22Rv1 (cell line): ENCODE results near the gene TICAM1.
"Not testable (repeated sequence)": the region's sequence is repeated elsewhere in the genome, so short reads cannot be mapped to it uniquely, and the experiment has no call there.

Source experiments
- H3K27ac ChIP-seq: fragments of 450-650 bp; 2 replicates; pipeline ENCODE4 v1.5.1; 2017
- CTCF ChIP-seq: fragments of 450-650 bp; IDR thresholded peaks from 2 replicates; pipeline ENCODE4 v1.5.1; 2017; ENCODE audit warnings: mild to moderate bottlenecking
- ZFX ChIP-seq: fragments of 450-650 bp; IDR thresholded peaks from 2 replicates; pipeline ENCODE4 v1.6.1; 2017; ENCODE audit warnings: antibody characterized with exemption, borderline replicate concordance

Gene TICAM1

GRCh38 chr19:4839192-4839591 is 7.7 kb upstream of the TICAM1 start:
- TF ChIP-seq ZFX (no peak), CTCF (no peak)
- no peak overlapping the region for H3K27ac ChIP-seq

- TF ChIP-seq ZFX (no peak), CTCF (no peak)
- no peak overlapping the region for H3K27ac ChIP-seq
Observed at GRCh38 chr19:4832776-4833175, 1.3 kb upstream of the TICAM1 start.

GRCh38 chr19:4831979-4832340 is 448 bp upstream of the TICAM1 start:
- H3K27ac ChIP-seq: peak overlapping the region; percentile 63

DNA sequence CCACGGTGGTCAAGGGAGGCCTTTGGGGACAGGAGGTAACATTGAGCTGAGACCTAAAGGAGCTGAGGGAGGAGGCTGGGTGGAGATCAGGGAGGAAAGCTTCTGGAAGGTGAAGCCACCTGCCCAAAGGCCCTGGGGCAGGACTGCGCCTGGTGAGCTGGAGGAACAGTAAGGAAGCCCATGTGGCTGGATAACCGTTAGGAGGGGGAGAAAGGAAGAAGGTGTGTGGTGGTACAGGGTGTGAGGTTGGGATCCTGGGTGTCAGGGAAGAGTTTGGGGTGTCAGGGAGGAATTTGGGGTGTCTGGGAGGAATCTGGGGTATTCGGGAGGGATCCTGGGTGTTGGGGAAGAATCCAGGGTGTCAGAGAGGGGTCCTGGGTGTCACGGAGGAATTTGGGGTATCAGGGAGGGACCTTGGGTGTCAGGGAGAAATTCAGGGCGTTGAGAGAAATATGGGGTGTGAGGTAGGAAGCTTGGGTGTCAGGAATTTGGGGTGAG is 695 bp downstream of the TICAM1 start:
- no peak for TF ChIP-seq ZFX
- TF ChIP-seq CTCF: no peak
- H3K27ac ChIP-seq: peak overlapping the region; percentile 63

DNA sequence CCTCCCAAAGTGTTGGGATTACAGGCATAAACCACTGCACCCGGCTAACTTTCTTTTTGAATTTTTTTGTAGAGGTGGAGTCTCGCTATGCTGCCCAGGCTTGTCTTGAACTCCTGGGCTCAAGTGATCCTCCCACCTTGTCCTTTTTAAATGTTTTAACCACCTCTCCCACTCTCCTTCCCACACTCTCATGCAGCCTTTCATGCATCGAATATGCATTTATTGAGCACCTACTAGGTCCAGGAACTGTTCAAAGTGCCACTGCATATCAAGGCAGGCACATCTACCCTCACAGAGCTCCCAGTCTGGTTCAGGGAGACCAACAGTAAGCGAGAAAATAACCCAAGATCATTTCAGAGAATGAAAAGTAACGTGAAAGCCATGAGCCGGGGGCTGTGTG is 1.2 kb downstream of the TICAM1 start:
- TF ChIP-seq ZFX (no peak), CTCF (no peak)
- peak overlapping the region; percentile 63 for H3K27ac ChIP-seq

- no peak for TF ChIP-seq ZFX
- no peak for TF ChIP-seq CTCF
- H3K27ac ChIP-seq: no peak overlapping the region
Observed at GRCh38 chr19:4829001-4829712, 2.4 kb downstream of the TICAM1 start.

GRCh38 chr19:4823577-4823976 is 7.9 kb downstream of the TICAM1 start:
- no peak overlapping the region for H3K27ac ChIP-seq
- TF ChIP-seq CTCF (no peak), ZFX (no peak)

DNA sequence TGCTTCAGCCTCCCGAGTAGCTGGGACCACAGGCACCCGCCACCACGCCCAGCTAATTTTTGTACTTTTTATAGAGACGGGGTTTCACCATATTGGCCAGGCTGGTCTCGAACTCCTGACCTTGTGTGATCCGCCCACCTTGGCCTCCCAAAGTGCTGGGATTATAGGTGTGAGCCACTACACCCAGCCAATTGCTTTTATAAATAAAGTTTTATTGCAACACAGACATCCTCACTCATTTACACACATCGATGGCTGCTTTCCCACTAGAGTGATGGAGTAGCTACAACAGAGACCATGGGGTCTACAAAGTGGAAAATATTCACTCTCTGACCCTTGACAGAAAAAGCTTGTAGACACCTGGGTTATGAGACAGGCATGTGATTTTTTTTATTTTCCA is 9.2 kb downstream of the TICAM1 start:
- not testable (repeated sequence) for H3K27ac ChIP-seq
